ENCODE data around the gene PTPRZ1. TPM values are rescaled to one million over a fixed set of nuclear protein-coding genes. Genes with fewer than 3 reads are reported as not detected.

The PTPRZ1 gene
- total RNA-seq, 1 experiment from 2014 or later = 74.2 TPM

- Histone ChIP-seq H2BK5ac (ENCODE audit: insufficient read length, low read length) (no peak overlapping the region), H3K23me2 (ENCODE audit: insufficient read length, low read depth, low read length, poor library complexity, severe bottlenecking) (no peaks in the 10 kb centered on the region), H4K5ac (ENCODE audit: insufficient read length, low read depth, low read length) (no peak overlapping the region), H3K23ac (ENCODE audit: insufficient read length, low read depth, low read length) (no peak overlapping the region), H3K27ac (ENCODE audit: insufficient read length, low read depth, low read length) (no peak overlapping the region), H2BK15ac (ENCODE audit: low read depth, low read length) (no peak overlapping the region), H4K91ac (ENCODE audit: insufficient read length, low read depth, low read length) (no peak overlapping the region), H2BK12ac (ENCODE audit: insufficient read length, low read depth, low read length) (no peak overlapping the region), H2BK20ac (ENCODE audit: low read depth, low read length, poor library complexity, severe bottlenecking) (no peak overlapping the region), H4K20me1 (ENCODE audit: control insufficient read depth, insufficient read depth, insufficient read length) (no peaks in the 10 kb centered on the region), H3K79me2 (ENCODE audit: insufficient read depth, low read length) (no peaks in the 10 kb centered on the region), H3K14ac (ENCODE audit: insufficient read depth, low read length) (no peak overlapping the region), H4K8ac (replicated peaks; ENCODE audit: insufficient read length, low read depth, low read length) (no peak overlapping the region), H3K56ac (ENCODE audit: insufficient read length, low read depth, low read length) (no peak overlapping the region), H3K4me2 (ENCODE audit: insufficient read depth, insufficient read length, low read length) (no peak overlapping the region), H3K4me1 (ENCODE audit: insufficient read depth, low read length) (no peaks in the 10 kb centered on the region), H3K79me1 (ENCODE audit: insufficient read depth, low read depth, low read length, poor library complexity, severe bottlenecking) (no peaks in the 10 kb centered on the region), H3K27me3 (ENCODE audit: insufficient read depth, low read length) (no peaks in the 10 kb centered on the region), H3K18ac (ENCODE audit: insufficient read length, low read depth, low read length) (no peak overlapping the region), H2AFZ (ENCODE audit: low read length) (no peak overlapping the region), H3K9ac (ENCODE audit: extremely low read depth, insufficient read length, low read length) (no peak overlapping the region), H2AK5ac (ENCODE audit: insufficient read length, low read length) (no peak overlapping the region), H2BK120ac (ENCODE audit: low read depth, low read length, poor library complexity, severe bottlenecking) (no peak overlapping the region), H3K4ac (ENCODE audit: low read depth, low read length) (no peak overlapping the region), H3T11ph (ENCODE audit: low read length) (no peak overlapping the region), H3K9me3 (ENCODE audit: control insufficient read depth, low read depth, low read length) (no peaks in the 10 kb centered on the region)
- peaks cover 0 to 1% of the 10 kb centered on the region in 2 experiments; a peak in 1 of 4 replicates for H3K4me1 Mint-ChIP-seq
- 0 out of 7 replicates have a peak, but pooled peaks cover 0 to 3% (median 0%) of the 10 kb centered on the region in 3 experiments for H3K36me3 Mint-ChIP-seq (ENCODE audit: insufficient read depth in 1 of 3, low read depth in 3 of 3)
- H3K27ac Mint-ChIP-seq = no peak overlapping the region
- H3K4me3 Mint-ChIP-seq = no peak overlapping the region
- no peak for DNase-seq
- no peaks in the 10 kb centered on the region for H3K9me3 Mint-ChIP-seq
- no peak for TF ChIP-seq CTCF (conservative IDR thresholded peaks at IDR 0.05)
- no CpG with 5 or more reads among the region's 2 CpGs for WGBS (ENCODE audit: extremely low coverage, insufficient read length, low lambda C conversion rate)
- no peaks in the 10 kb centered on the region; the same call in 1 of the 2 replicates for H3K27me3 Mint-ChIP-seq (ENCODE audit: low read depth)
Observed at GRCh38 chr7:121853307-121853706, 19.7 kb upstream of the PTPRZ1 start.
